CD4-positive, alpha-beta T cell (primary cell): ENCODE results near the gene NATD1. TPM values are rescaled to one million over a fixed set of nuclear protein-coding genes. Genes with fewer than 3 reads are reported as not detected.

Experiments
- ATAC-seq: fragments of 200-7000 bp; cut with Tn5 transposase; one replicate; pipeline ENCODE4 v1.10.0; 2022; ENCODE audit warnings: mild to moderate bottlenecking; ENCODE audit not compliant: poor library complexity
- CTCF ChIA-PET: fragments of 350-600 bp; sonication (Branson Sonifier 250); formaldehyde crosslinking; loops from one replicate; lab custom pipeline; 2021; ENCODE audit warnings: antibody characterized with exemption, inconsistent platforms; lab: Charles Lee
- POLR2A ChIA-PET: fragments of 350-600 bp; sonication (Branson Sonifier 250); formaldehyde crosslinking; loops from one replicate; lab custom pipeline; 2021; ENCODE audit warnings: antibody characterized with exemption, inconsistent platforms; lab: Charles Lee
- DNase-seq, 14 experiments: peaks; one replicate each; pipeline ENCODE4 v3.0.0-alpha.2; 2013 to 2020; ENCODE audit warnings: mixed read lengths in 2 of 14
- H3K27ac ChIP-seq, 2 donors: one replicate each; pipeline versions ENCODE4 v1.5.1 to v1.7.0; 2013; ENCODE audit warnings: low read length in 2 of 2, low read depth in 1 of 2, mild to moderate bottlenecking in 1 of 2
- H3K27me3 ChIP-seq, 2 experiments: 1 replicate in 1 of 2; 2 replicates in 1 of 2; pipeline versions ENCODE4 v1.6.1 to v1.7.0; 2013; ENCODE audit warnings: low read length in 2 of 2, control low read depth in 1 of 2, mild to moderate bottlenecking in 1 of 2, moderate library complexity in 1 of 2; ENCODE audit not compliant: insufficient read depth in 2 of 2, control insufficient read depth in 1 of 2
- H3K36me3 ChIP-seq: one replicate; pipeline ENCODE4 v1.6.1; 2013; ENCODE audit warnings: low read length, control low read depth; ENCODE audit not compliant: insufficient read depth
- H3K4me1 ChIP-seq: one replicate; pipeline ENCODE4 v1.6.1; 2013; ENCODE audit warnings: low read length, control low read depth; ENCODE audit not compliant: insufficient read depth
- H3K4me3 ChIP-seq: one replicate; pipeline ENCODE4 v1.5.1; 2013; ENCODE audit warnings: mild to moderate bottlenecking, low read length, moderate library complexity
- H3K9me3 ChIP-seq, 2 experiments: 1 replicate in 1 of 2; 2 replicates in 1 of 2; pipeline versions ENCODE4 v1.6.1 to v1.7.0; 2013; ENCODE audit warnings: low read length in 2 of 2, mild to moderate bottlenecking in 2 of 2, control low read depth in 1 of 2, moderate library complexity in 1 of 2; ENCODE audit not compliant: control insufficient read depth in 1 of 2, insufficient read depth in 1 of 2
- H3K27ac Mint-ChIP-seq: one replicate; pipeline ENCODE4 v1.8.0; 2020; ENCODE audit warnings: mixed read lengths
- H3K27me3 Mint-ChIP-seq: one replicate; pipeline ENCODE4 v1.8.0; 2021; ENCODE audit warnings: mixed read lengths
- H3K36me3 Mint-ChIP-seq: one replicate; pipeline ENCODE4 v1.8.0; 2021; ENCODE audit warnings: low read depth, mixed read lengths
- H3K4me1 Mint-ChIP-seq: one replicate; pipeline ENCODE4 v1.8.0; 2021; ENCODE audit warnings: low read depth, mixed read lengths
- H3K4me3 Mint-ChIP-seq: one replicate; pipeline ENCODE4 v1.8.0; 2020; ENCODE audit warnings: mild to moderate bottlenecking, mixed read lengths
- H3K9me3 Mint-ChIP-seq: one replicate; pipeline ENCODE4 v1.8.0; 2020; ENCODE audit warnings: mixed read lengths
- intact Hi-C, 2 experiments: fragments of 100-400 bp; cut with DNase I in 1 of 2; cut with micrococcal nuclease in 1 of 2; formaldehyde crosslinking; loops; one replicate each; pipeline versions ENCODE4 v1.15.1 to v1.9.0; 2023 to 2025; cut with DNase I, micrococcal nuclease
- total RNA-seq, 174 experiments: library from RNA in 2 of 174; stranded (reverse) in 2 of 174; gene quantifications; one replicate each; pipeline ENCODE4 v1.2.3 and lab custom pipeline; 2021 to 2026
- TF ChIP-seq, protein P1 (sequence below): fragments of 200-600 bp; IDR thresholded peaks from one replicate; pipeline ENCODE4 v1.8.0; 2022; ENCODE audit warnings: antibody characterized with exemption, mild to moderate bottlenecking

The NATD1 gene
- total RNA-seq, 2 experiments from 2014 or later: 5.9 to 6.1 TPM

DNA sequence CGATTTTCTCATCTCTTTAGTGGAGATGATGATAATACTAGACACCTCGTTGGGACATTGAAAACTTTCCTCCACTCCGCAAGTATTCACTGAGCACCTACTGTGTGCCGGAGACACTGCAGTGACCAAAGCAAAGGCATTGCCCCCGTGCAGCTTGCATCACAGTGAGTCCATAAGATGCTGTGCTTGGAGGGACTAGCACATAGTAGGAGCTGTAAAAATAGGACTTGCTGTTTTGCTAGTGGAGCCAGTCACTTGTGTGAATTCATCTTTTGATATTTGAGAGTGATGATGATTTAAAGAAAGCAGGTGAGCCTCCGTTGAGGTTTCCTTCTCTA, 26.0 kb upstream of the NATD1 start:
- H3K27me3 Mint-ChIP-seq: no peaks in the 10 kb centered on the region
- Histone ChIP-seq H3K4me1 (peaks cover 68% of the 10 kb centered on the region), H3K27ac (peak overlapping the region in 1 of 2 donors; percentile 58), H3K27me3 (no peaks in the 10 kb centered on the region), H3K9me3 (no peaks in the 10 kb centered on the region), H3K36me3 (no peaks in the 10 kb centered on the region), H3K4me3 (no peak overlapping the region)
- intact Hi-C loops: loop anchor here (2.0 to 5.0 kb wide), 3 partner anchors 67 to 160 kb away; partner anchors contain the start of genes DHRS7B (in 1 of the 2) and TMEM11 (in 1 of the 2)
- H3K27ac Mint-ChIP-seq: peak overlapping the region; percentile 83
- H3K4me3 Mint-ChIP-seq: peak overlapping the region; percentile 64
- DNase-seq (no peak), ATAC-seq (no peak)
- no peaks in the 10 kb centered on the region for H3K36me3 Mint-ChIP-seq
- H3K4me1 Mint-ChIP-seq: peaks cover 55% of the 10 kb centered on the region
- TF ChIP-seq, protein P1, sequence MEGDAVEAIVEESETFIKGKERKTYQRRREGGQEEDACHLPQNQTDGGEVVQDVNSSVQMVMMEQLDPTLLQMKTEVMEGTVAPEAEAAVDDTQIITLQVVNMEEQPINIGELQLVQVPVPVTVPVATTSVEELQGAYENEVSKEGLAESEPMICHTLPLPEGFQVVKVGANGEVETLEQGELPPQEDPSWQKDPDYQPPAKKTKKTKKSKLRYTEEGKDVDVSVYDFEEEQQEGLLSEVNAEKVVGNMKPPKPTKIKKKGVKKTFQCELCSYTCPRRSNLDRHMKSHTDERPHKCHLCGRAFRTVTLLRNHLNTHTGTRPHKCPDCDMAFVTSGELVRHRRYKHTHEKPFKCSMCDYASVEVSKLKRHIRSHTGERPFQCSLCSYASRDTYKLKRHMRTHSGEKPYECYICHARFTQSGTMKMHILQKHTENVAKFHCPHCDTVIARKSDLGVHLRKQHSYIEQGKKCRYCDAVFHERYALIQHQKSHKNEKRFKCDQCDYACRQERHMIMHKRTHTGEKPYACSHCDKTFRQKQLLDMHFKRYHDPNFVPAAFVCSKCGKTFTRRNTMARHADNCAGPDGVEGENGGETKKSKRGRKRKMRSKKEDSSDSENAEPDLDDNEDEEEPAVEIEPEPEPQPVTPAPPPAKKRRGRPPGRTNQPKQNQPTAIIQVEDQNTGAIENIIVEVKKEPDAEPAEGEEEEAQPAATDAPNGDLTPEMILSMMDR: no peak
- ChIA-PET CTCF (interaction anchor here (1.2 to 2.9 kb wide), 13 partner anchors 9 to 234 kb away, joined by 3 to 28 read pairs (median 5); partner anchors contain the start of gene TMEM11), POLR2A (interaction anchor here (0.8 to 5.4 kb wide), 5 partner anchors 8 to 236 kb away, joined by 3 to 36 read pairs (median 3); partner anchors contain the start of gene USP22)
- H3K9me3 Mint-ChIP-seq: no peaks in the 10 kb centered on the region

DNA sequence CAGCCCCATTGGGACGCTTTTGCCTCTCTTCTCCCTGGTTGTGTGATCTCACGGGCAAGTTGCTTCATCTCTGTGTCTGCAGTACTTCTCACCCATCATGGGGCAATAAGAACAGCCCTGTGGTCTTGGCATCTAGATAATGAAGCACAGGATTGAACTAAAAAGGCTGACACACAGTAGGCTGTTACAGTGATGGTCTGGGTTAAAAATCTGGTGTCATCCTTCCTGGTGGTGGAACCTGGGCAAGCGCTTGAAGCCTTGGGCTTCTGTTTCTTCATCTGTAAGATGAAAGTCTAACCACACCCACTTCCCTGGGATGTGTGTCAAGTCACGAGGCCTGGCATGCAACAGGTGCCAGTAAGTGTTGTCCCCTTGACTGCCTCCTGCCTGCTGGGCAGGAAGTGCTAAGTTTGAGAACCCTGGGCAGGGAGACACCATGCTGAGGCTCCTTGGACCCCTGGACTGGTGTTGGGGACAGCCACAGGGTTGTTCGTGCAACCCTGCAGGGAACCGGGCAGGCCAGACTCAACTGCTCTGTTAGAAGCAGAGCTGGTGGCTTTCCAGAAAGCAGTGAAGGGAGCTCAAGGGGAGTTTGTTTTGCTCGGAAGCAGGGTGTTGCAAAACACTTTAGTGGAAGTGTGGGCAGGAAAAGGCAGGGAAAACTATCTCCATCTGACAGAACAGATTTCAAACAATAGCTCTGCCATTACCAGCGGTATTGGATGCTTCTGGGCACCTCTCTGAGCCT, 25.4 kb upstream of the NATD1 start:
- DNase-seq (peak in 10 of 14 experiments; percentile 40 to 88 (median 64)), ATAC-seq (peak; percentile 50)
- Histone ChIP-seq H3K9me3 (no peaks in the 10 kb centered on the region), H3K4me1 (peaks cover 64% of the 10 kb centered on the region), H3K27ac (peak overlapping the region; percentile 39 to 58), H3K36me3 (no peaks in the 10 kb centered on the region), H3K4me3 (no peak overlapping the region), H3K27me3 (no peaks in the 10 kb centered on the region)
- TF ChIP-seq, protein P1: no peak
- POLR2A ChIA-PET: interaction anchor here (0.8 to 5.4 kb wide), 6 partner anchors 9 to 235 kb away, joined by 3 to 36 read pairs (median 3); partner anchors contain the start of genes DHRS7B and USP22
- Mint-ChIP-seq H3K27ac (peak overlapping the region; percentile 83), H3K9me3 (no peaks in the 10 kb centered on the region), H3K4me1 (peaks cover 55% of the 10 kb centered on the region), H3K36me3 (no peaks in the 10 kb centered on the region), H3K4me3 (peak overlapping the region; percentile 64), H3K27me3 (no peaks in the 10 kb centered on the region)
- intact Hi-C loops: loop anchor here (1.0 to 5.0 kb wide), 4 partner anchors 10 to 160 kb away; partner anchors contain the start of genes DHRS7B (in 1 of the 2) and TMEM11 (in 1 of the 2)
- CTCF ChIA-PET: interaction anchor here (0.6 to 2.9 kb wide), 8 partner anchors 10 to 234 kb away, joined by 3 to 28 read pairs (median 11); partner anchors contain the start of gene TMEM11

- Histone ChIP-seq H3K4me1 (peaks cover 54% of the 10 kb centered on the region), H3K9me3 (no peaks in the 10 kb centered on the region), H3K27ac (no peak overlapping the region), H3K4me3 (no peak overlapping the region), H3K36me3 (no peaks in the 10 kb centered on the region), H3K27me3 (no peaks in the 10 kb centered on the region)
- no peak for ATAC-seq
- Mint-ChIP-seq H3K27ac (peak overlapping the region; percentile 39), H3K36me3 (no peaks in the 10 kb centered on the region), H3K4me3 (peak overlapping the region; percentile 58), H3K4me1 (peaks cover 48% of the 10 kb centered on the region), H3K9me3 (no peaks in the 10 kb centered on the region), H3K27me3 (no peaks in the 10 kb centered on the region)
- ChIA-PET CTCF (interaction anchor here (1.2 to 2.7 kb wide), 4 partner anchors 151 to 236 kb away, joined by 3 to 12 read pairs (median 4); partner anchors contain the start of gene DHRS7B), POLR2A (interaction anchor here (1.5 to 5.4 kb wide), 7 partner anchors 8 to 234 kb away, joined by 3 to 36 read pairs (median 7); partner anchors contain the start of genes DHRS7B, NATD1 and USP22)
- intact Hi-C loops: loop anchor here in 1 of 2 experiments (5.0 kb wide), 1 partner anchor 65 kb away; the partner anchor contains the start of gene TMEM11
- DNase-seq: no peak
- TF ChIP-seq, protein P1: no peak
Observed at GRCh38 chr17:21277332-21277731, 24.1 kb upstream of the NATD1 start.
